Cardiac muscle cell (in vitro differentiated cells and primary cell): ENCODE measurements around the gene AP1G2. TPM values are rescaled to one million over a fixed set of nuclear protein-coding genes. Genes with fewer than 3 reads are reported as not detected.

ENCODE experiments used
- DNase-seq, 2 donors: peaks; one replicate each; pipeline versions ENCODE4 v3.0.0 to v3.0.0-alpha.2; 2010 to 2017; ENCODE audit warnings: low read depth in 1 of 2, low spot score in 1 of 2
- H3K27ac ChIP-seq: fragments of 200-600 bp; sonication (generic); 2 replicates; pipeline ENCODE4 v1.5.1; 2016
- H3K27me3 ChIP-seq: fragments of 200-600 bp; sonication (generic); 2 replicates; pipeline ENCODE4 v1.6.0; 2016; ENCODE audit warnings: control low read depth
- H3K36me3 ChIP-seq: fragments of 200-600 bp; sonication (generic); 2 replicates; pipeline ENCODE4 v1.5.1; 2016; ENCODE audit warnings: control low read depth
- H3K4me1 ChIP-seq: fragments of 200-600 bp; sonication (generic); 2 replicates; pipeline ENCODE4 v1.8.1; 2017; ENCODE audit warnings: low read depth, mild to moderate bottlenecking, mixed run types
- H3K4me3 ChIP-seq: fragments of 200-600 bp; sonication (generic); 2 replicates; pipeline ENCODE4 v1.5.1; 2016; ENCODE audit warnings: mild to moderate bottlenecking
- H3K9me3 ChIP-seq: fragments of 200-600 bp; sonication (generic); 2 replicates; pipeline ENCODE4 v1.5.1; 2017; ENCODE audit warnings: low read depth, mild to moderate bottlenecking, control low read depth
- CTCF ChIP-seq: IDR thresholded peaks from 2 replicates; pipeline ENCODE4 v1.5.1; 2012; ENCODE audit warnings: low read depth, mild to moderate bottlenecking, low read length
- polyA plus RNA-seq: library from polyadenylated mRNA; unstranded; fragments of >200 nt; fragmentation: Nextera tagmentation; extraction: Ambion mirVana; gene quantifications from 2 replicates; pipeline ENCODE4 v1.2.1, GENCODE V29; 2016
- total RNA-seq: library from RNA; depleted of rRNA; stranded (reverse); fragments of >200 nt; gene quantifications from 2 replicates; pipeline ENCODE4 v1.2.3, GENCODE V29; 2016

AP1G2 gene
- total and polyA plus RNA-seq, 2 experiments from 2014 or later = 123 to 141 TPM

- Histone ChIP-seq H3K4me1 (peaks cover 12% of the 10 kb centered on the region), H3K36me3 (no peaks in the 10 kb centered on the region), H3K27me3 (no peaks in the 10 kb centered on the region), H3K27ac (no peak overlapping the region), H3K9me3 (no peaks in the 10 kb centered on the region), H3K4me3 (no peak overlapping the region)
- TF ChIP-seq CTCF = no peak
- no peak for DNase-seq
Measured at GRCh38 chr14:23513818-23514643, 53.6 kb downstream of the AP1G2 start.

GRCh38 chr14:23513005-23513817, 54.4 kb downstream of the AP1G2 start:
- no peak for DNase-seq
- no peak for TF ChIP-seq CTCF
- Histone ChIP-seq H3K4me1 (peaks cover 10% of the 10 kb centered on the region), H3K4me3 (no peak overlapping the region), H3K27ac (no peak overlapping the region), H3K36me3 (no peaks in the 10 kb centered on the region), H3K27me3 (no peaks in the 10 kb centered on the region), H3K9me3 (no peaks in the 10 kb centered on the region)

GRCh38 chr14:23512156-23512555, 55.4 kb downstream of the AP1G2 start:
- no peak for TF ChIP-seq CTCF
- no peaks in the 10 kb centered on the region for H3K36me3 ChIP-seq
- H3K9me3 ChIP-seq = no peaks in the 10 kb centered on the region
- DNase-seq = peak in 1 of 2 donors; percentile 3
- peaks cover 8% of the 10 kb centered on the region for H3K4me1 ChIP-seq
- H3K27me3 ChIP-seq = no peaks in the 10 kb centered on the region
- no peak overlapping the region for H3K4me3 ChIP-seq
- H3K27ac ChIP-seq = no peak overlapping the region

Other genes starting within 250 kb of the AP1G2 start
- gene PABPN1, start 246.3 kb downstream of the AP1G2 start, total RNA-seq = 184 and 194 TPM in 2 replicates
- 502 and 534 TPM in 2 replicates for gene PABPN1, start 246.3 kb downstream of the AP1G2 start, polyA plus RNA-seq
- gene SLC22A17, start 214.9 kb downstream of the AP1G2 start, total RNA-seq = 66.6 and 74.0 TPM in 2 replicates
- gene SLC22A17, start 214.9 kb downstream of the AP1G2 start, polyA plus RNA-seq = 43.8 and 55.1 TPM in 2 replicates
- gene EFS, start 202.6 kb downstream of the AP1G2 start, total RNA-seq = 20.5 and 36.6 TPM in 2 replicates
- gene EFS, start 202.6 kb downstream of the AP1G2 start, polyA plus RNA-seq = 16.7 and 22.2 TPM in 2 replicates
- gene IL25, start 195.0 kb downstream of the AP1G2 start, total RNA-seq = not detected in 2 replicates
- 3.2 and 7.9 TPM in 2 replicates for gene IL25, start 195.0 kb downstream of the AP1G2 start, polyA plus RNA-seq
- 0.21 and 0.49 TPM in 2 replicates for gene CMTM5, start 190.7 kb downstream of the AP1G2 start, total RNA-seq
- gene CMTM5, start 190.7 kb downstream of the AP1G2 start, polyA plus RNA-seq = 25.2 and 31.4 TPM in 2 replicates
- 4,520 and 8,484 TPM in 2 replicates for gene MYH6, start 159.5 kb downstream of the AP1G2 start, total RNA-seq
- 2,795 and 4,145 TPM in 2 replicates for gene MYH6, start 159.5 kb downstream of the AP1G2 start, polyA plus RNA-seq
- gene MYH7, start 132.1 kb downstream of the AP1G2 start, total RNA-seq = 82.8 and 134 TPM in 2 replicates
- 66.2 and 117 TPM in 2 replicates for gene MYH7, start 132.1 kb downstream of the AP1G2 start, polyA plus RNA-seq
- gene NGDN, start 98.1 kb downstream of the AP1G2 start, total RNA-seq = 35.6 and 43.3 TPM in 2 replicates
- 66.9 and 80.3 TPM in 2 replicates for gene NGDN, start 98.1 kb downstream of the AP1G2 start, polyA plus RNA-seq
- 3.9 and 4.2 TPM in 2 replicates for gene ZFHX2, start 16.0 kb downstream of the AP1G2 start, total RNA-seq
- gene ZFHX2, start 16.0 kb downstream of the AP1G2 start, polyA plus RNA-seq = 5.6 TPM in 2 replicates
- 47.6 and 58.6 TPM in 2 replicates for gene THTPA, start 11.5 kb downstream of the AP1G2 start, total RNA-seq
- gene THTPA, start 11.5 kb downstream of the AP1G2 start, polyA plus RNA-seq = 31.3 and 45.2 TPM in 2 replicates
- 0.39 and 0.63 TPM in 2 replicates for gene JPH4, start 11.0 kb upstream of the AP1G2 start, total RNA-seq
- gene JPH4, start 11.0 kb upstream of the AP1G2 start, polyA plus RNA-seq = 0.53 and 1.4 TPM in 2 replicates
- 1.0 TPM in 1 of 2 replicates, not detected in the other for gene DHRS2, start 68.6 kb upstream of the AP1G2 start, total RNA-seq
- gene DHRS2, start 68.6 kb upstream of the AP1G2 start, polyA plus RNA-seq = 0.97 and 1.0 TPM in 2 replicates